Midbrain (tissue), 1 donor: Measurements from ENCODE around the gene MRPL48.
"Not testable (repeated sequence)": the region's sequence is repeated elsewhere in the genome, so short reads cannot be mapped to it uniquely, and the experiment has no call there.

ENCODE experiments used
- DNase-seq: peaks from one replicate; lab custom pipeline; 2025; lab: John Stamatoyannopoulos, UW

Gene MRPL48

GRCh38 chr11:73839123-73839457, 51.4 kb downstream of the MRPL48 start:
- no peak for DNase-seq

GRCh38 chr11:73851046-73851764, 63.5 kb downstream of the MRPL48 start:
- DNase-seq = no peak

- no peak for DNase-seq
Measured at GRCh38 chr11:73852049-73852448, 64.4 kb downstream of the MRPL48 start.

DNA sequence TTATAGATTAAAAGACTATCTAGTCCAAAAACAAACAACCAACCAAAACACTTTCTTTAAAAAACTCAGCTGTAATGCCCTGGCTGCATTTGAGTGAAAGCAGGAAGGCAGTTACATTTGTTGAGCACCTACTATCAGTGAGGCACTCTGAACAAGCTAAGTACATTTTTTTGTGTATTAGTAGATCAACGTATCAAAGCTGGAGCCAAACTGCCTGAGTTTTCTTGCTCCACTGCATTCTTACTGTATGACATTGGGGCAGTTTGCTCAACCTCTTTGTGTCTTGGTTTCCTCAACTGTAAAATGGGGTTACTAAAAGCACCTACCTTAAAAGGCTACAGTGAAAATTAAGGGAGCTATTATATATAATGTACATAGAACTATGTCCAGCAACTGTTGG, 67.0 kb downstream of the MRPL48 start:
- DNase-seq = no peak

DNA sequence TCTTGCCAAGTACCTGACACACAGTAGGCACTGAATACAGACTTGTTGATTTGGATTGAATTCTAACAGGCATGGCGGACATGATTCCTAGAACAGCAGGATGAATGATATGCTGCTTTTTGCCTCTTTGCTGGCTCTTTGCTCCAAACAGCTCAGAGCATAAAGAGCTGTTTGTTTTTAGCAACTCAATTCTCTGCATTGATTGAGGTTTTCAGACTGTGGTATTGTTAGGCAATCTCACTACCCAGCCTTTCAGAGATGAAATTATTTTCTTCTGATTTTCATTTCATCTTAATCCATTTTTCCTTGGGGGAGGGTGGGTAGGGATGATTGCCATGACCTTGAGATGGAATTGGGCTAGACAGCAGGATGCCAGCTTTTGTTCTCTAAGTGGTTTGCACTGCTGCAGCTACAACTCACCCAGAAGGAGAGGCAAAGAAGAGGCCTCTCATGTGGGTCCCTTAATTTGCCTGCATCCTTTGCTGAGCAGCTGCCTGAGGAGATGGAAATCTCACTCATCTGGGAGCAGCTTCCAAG, 68.4 kb downstream of the MRPL48 start:
- DNase-seq = peak; percentile 76

- no peak for DNase-seq
Measured at GRCh38 chr11:73859671-73860070, 72.0 kb downstream of the MRPL48 start.

GRCh38 chr11:73860202-73860601, 72.5 kb downstream of the MRPL48 start:
- DNase-seq = no peak

DNA sequence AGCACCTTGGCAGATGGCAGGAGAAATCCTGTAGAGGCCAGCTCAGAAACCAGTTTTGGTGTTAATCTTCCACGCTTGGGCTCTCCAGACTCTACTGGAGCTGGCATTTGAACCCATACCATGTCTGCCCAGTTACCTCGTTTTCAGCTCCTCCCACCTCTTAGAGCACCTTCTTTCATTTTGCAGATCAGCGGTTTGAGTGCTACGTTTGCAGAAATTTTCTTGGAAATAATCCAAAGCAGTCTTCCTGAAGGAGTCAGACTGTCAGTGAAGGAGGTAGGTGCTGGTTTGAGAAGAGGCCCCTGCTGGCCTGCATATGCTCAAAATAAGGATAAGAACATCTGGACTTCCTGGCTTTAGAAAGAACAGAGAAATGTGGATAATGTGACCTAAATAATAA, 75.3 kb downstream of the MRPL48 start:
- DNase-seq = no peak

- no peak for DNase-seq
Measured at GRCh38 chr11:73866095-73866579, 78.5 kb downstream of the MRPL48 start.

- no peak for DNase-seq
Measured at GRCh38 chr11:73866586-73866996, 78.9 kb downstream of the MRPL48 start.

DNA sequence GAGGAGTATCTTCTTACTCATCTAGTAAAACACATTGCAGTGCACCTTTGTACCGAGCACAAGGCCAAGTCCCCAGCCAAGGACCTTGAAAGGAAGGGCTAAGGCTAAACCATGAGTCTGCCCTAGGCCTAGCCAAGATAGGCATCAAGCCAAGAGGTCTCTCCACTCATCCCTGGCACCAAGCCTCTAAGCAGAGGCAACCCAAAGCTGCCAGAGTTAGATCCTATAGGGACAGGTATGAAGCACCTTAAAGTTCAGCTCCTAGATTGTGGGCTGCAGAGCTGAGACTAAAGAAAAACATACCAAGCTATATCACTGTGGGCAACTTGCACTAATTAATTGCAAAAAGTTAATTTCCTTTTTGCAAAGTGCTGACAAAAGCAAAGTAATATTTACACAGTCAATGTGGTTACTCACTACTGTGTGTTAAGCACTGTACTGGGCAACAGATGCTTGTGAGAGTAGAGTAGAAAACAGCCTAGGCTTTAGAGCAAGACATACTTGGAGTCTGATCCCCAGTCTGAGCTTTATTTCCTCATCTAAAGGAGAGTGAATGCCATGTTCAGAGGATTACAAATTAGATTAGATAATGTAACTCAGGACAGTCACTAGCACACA, 81.8 kb downstream of the MRPL48 start:
- no peak for DNase-seq

- DNase-seq = no peak
Measured at GRCh38 chr11:73870261-73870660, 82.6 kb downstream of the MRPL48 start.

GRCh38 chr11:73872749-73873357, 85.2 kb downstream of the MRPL48 start:
- DNase-seq = no peak

- no peak for DNase-seq
Measured at GRCh38 chr11:73875380-73875779, 87.7 kb downstream of the MRPL48 start.

DNA sequence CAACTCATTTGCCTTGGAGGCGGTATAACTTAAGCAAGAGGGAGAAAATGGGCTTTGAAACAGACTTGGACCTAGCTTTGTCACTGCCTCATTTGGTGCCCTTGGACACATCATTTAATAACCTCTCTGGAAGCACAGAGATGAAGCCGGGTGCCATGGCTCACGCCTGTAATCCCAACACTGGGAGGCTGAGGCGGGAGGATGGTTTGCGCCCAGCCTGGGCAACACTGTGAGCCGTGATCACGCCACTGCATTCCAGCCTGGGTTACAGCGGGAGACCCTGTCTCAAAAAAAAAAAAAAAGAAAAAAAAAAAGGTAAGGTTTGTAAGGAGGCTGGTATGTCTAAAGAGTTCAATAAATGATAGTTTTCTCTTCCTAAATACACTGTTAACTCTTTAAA, 88.2 kb downstream of the MRPL48 start:
- DNase-seq = no peak

GRCh38 chr11:73876424-73877310, 89.0 kb downstream of the MRPL48 start, which contains the start of the genes COA4 and PAAF1:
Gene COA4 (minus strand): TSS chr11:73876846. CDS start chr11:73873378, 3,468 bp downstream.
Gene PAAF1 (plus strand): TSS chr11:73876999. CDS start chr11:73877022, 23 bp downstream.
- peak; percentile 98 for DNase-seq

DNA sequence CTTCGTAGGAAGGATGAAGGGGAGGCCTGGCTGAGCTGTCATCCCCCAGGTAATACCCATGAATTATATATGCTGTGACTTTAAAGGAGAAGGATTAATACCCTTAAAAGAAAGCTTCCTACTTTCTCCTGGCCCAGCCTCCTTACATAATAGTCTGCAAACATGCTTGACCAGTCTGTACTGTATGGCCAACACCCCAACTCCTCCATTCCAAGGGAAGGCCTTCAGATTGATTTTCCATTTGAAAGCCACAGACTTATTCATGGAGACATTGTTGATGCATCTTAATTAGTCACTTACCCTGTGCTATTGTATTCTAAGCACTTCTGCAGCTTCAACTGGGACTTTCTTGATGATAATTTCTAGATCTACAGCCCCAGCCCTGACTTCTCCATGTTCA, 91.1 kb downstream of the MRPL48 start:
- no peak for DNase-seq

GRCh38 chr11:73880449-73880848, 92.8 kb downstream of the MRPL48 start:
- not testable (repeated sequence) for DNase-seq

DNA sequence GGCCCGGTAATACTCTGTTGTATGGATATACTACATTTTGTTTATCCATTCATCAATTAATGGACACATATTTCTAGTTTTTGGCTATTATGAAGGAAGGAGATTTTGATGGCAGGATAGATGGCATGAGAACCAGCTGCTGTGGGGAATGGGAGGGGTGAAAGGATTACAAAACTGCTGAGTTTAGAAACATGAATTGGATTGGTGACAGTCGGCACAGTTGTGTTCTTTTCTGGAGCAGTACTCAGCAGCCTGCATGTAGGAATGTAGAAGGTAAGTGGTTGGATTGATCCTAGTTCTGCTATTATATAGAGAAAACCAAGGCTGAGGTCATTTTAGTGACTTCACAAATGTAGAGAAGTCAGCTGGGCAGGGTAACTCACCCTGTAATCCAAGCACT, 96.2 kb downstream of the MRPL48 start:
- no peak for DNase-seq

GRCh38 chr11:73888244-73888643, 100.6 kb downstream of the MRPL48 start:
- no peak for DNase-seq

GRCh38 chr11:73889019-73889418, 101.3 kb downstream of the MRPL48 start:
- no peak for DNase-seq

GRCh38 chr11:73889536-73889935, 101.9 kb downstream of the MRPL48 start:
- no peak for DNase-seq
